T47D (cell line): ENCODE data around the gene OR5M10.
"Not testable (repeated sequence)": the region's sequence is repeated elsewhere in the genome, so short reads cannot be mapped to it uniquely, and the experiment has no call there.

ENCODE experiments used
- DNase-seq, 2 experiments: peaks; one replicate each; pipeline versions ENCODE4 v3.0.0 to v3.0.0-alpha.2; 2011 to 2012; ENCODE audit warnings: low read depth in 1 of 2, low spot score in 1 of 2
- JUND ChIP-seq: IDR thresholded peaks from 2 replicates; pipeline ENCODE4 v1.6.1; 2012; ENCODE audit warnings: low read depth
- in situ Hi-C: cut with HindIII; loops from 2 replicates; pipeline ENCODE4 v1.10.0; 2016; ENCODE audit warnings: low sequenced_read_pairs, low pct_unique_long_range_greater_than_20kb

The OR5M10 gene

DNA sequence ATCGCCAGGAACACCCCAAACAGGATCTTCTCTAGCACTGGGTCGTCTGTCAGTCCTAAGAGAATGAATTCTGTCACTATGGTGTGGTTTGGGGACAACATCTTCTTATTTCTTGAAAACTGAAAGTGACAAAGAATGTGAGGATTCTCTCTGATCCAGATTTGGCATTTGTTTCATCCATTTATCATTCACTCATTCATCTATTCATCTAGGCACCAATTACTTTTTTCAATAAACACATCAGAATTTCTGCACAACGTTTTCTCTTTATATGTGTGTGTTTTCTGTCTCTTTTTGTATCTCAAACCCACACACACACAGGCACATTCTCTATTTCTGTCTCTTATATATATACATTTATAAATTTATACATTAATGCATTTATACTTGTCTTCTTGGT, at the start of gene OR5M10:
Gene OR5M10, minus strand, starts transcription at position 101 of the 400 bp plus-strand sequence. Its CDS starts 0 bp downstream, at position 101.
- TF ChIP-seq JUND, result no peak
- in situ Hi-C loops, result no loop called here
- DNase-seq, result no peak

DNA sequence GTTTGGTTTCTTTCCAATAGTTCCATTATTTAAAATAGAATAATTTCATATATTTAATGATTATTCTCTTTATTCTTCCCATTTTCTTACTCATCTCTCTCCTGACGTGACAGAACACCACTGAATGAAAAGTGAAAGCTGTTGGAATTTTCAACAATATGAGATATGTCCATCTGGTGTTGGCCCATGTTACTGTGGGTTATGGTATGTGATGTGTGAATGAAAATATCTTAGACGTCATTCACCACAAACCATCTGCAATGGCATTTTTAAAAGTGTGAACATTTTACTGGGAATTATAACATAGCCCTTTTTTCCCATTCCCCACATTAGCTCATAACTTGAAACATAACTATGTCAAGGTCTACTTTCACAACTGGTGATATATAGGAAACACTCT, 48.4 kb upstream of the OR5M10 start:
- TF ChIP-seq JUND, result no peak
- DNase-seq, result no peak
- in situ Hi-C loops, result no loop called here

DNA sequence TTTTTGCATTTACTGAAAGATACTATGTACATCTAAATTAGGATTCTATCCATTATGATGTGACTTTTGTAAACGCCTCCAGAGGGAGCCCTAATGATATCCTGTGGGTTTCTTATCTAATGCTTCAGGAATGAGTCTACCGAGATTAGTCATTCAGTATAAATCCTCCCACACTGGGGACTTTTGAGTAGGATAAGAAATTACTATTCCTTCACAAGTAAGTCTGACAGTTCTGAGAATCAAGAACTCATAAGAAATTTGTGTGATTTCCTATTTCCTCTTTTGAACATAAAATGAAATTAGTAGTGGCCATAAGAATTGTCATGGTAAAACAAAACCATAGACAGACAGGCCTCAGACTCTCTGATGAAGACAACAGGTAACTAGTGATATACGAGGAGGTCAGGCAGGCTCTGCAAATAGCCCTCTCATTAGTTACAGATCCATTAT, 47.2 kb upstream of the OR5M10 start:
- TF ChIP-seq JUND, result no peak
- peak; percentile 16 to 64 for DNase-seq
- in situ Hi-C loops, result no loop called here

DNA sequence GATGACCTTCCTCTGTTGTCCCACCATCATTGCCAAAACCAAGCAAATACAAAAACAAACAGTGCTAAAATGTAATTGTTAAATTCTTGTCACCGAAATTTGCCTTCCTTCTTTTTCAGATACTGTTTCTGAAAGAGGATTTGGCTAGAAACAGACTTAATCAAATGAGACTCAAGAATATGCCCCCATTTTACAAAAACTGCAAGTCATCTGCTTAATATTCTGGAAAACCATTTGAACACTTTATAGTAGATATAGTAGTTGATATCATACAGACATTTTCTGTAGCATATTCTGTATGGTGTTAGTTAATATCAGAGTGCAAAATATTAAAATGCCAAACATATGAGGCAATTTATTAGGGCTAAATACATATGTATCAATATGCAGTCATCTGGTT, 33.7 kb upstream of the OR5M10 start:
- no peak for DNase-seq
- no peak for TF ChIP-seq JUND
- in situ Hi-C loops, result no loop called here

DNA sequence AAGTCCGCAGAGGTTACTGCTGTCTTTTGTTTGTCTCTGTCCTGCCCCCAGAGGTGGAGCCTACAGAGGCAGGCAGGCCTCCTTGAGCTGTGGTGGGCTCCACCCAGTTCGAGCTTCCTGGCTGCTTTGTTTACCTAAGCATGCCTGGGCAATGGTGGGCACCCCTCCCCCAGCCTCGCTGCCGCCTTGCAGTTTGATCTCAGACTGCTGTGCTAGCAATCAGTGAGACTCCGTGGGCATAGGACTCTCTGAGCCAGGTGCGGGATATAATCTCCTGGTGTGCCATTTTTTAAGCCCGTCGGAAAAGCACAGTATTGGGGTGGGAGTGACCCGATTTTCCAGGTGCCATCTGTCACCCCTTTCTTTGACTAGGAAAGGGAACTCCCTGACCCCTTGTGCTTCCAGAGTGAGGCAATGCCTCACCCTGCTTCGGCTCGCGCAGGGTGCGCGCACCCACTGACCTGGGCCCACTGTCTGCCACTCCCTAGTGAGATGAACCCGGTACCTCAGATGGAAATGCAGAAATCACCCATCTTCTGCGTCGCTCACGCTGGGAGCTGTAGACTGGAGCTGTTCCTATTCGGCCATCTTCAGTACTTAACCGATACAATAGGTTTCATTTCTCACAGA, 14.7 kb upstream of the OR5M10 start:
- in situ Hi-C loops, result not testable (repeated sequence)

DNA sequence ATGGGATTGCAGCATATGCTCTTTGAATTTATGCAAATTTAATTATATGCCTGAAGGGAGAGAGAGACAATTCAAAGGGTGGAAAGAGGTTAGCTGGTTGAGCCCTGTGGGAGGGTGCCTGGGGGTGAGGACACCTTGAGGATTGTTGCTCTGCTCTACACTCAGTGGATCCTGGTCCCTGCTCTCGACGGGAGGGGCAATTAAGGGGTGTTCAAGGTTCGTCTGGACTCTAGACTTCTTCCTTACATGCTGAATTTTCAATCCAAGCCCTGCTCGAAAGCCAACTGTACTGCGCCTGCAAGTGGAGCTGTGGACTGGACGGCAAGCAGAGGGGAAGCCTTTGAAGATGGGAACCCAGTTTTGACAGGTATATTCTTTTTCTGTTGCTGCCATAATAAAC, 18.9 kb downstream of the OR5M10 start:
- in situ Hi-C loops, result no loop called here
- peak in 1 of 2 experiments; percentile 16 for DNase-seq
- TF ChIP-seq JUND, result no peak

More for the DNA sequence above, 14.7 kb upstream of the OR5M10 start:
- not testable (repeated sequence) for DNase-seq

DNA sequence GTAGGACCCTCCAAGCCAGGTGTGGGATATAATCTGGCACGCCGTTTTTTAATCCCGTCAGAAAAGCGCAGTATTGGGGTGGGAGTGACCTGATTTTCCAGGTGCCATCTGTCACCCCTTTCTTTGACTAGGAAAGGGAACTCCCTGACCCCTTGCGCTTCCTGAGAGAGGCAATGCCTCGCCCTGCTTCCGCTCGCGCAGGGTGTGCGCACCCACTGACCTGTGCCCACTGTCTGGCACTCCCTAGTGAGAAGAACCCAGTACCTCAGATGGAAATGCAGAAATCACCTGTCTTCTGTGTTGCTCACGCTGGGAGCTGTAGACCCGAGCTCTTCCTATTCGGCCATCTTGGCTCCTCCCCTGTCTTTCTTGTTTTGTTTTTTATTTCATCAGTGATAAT, 22.8 kb downstream of the OR5M10 start:
- DNase-seq, result peak in 1 of 2 experiments; percentile 12
- in situ Hi-C loops, result not testable (repeated sequence)

DNA sequence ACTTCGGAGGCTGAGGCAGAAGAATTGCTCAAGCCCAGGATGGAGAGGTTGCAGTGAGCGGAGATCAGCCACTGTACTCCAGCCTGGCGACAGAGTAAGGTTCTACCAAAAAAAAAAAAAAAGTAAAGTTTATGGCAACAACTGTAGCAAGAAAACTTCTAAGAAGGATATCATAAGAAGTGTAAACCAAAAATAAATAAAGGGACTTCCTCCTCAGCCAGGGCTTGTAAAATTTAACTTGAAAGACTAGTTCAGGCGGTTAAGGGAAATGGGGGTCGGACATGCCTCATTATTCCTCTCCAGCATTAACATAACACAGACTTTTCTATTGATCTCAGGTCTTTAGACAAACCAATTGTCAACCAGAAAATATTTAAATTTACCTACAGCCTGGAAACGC, 32.0 kb downstream of the OR5M10 start:
- DNase-seq, result peak in 1 of 2 experiments; percentile 48
- no peak for TF ChIP-seq JUND
- in situ Hi-C loops, result no loop called here

DNA sequence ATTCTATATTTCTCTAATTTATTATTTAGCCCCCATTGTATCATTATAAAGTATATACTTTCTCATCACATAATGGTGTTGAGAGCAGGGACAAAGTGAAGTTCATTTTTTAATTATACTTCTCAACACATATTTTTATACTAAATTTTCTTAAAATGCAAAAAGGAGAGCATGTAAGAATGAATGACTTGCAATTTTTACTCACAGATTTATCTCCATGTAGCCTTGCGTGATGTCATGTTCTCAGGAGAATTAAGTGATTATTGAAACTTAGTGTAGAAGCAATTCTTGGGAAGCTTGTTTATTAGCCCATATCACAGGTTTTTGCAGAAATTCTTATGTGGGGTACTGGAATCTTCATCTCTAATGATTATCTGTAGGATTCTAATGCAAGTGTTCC, 33.8 kb downstream of the OR5M10 start:
- TF ChIP-seq JUND, result no peak
- in situ Hi-C loops, result no loop called here
- no peak for DNase-seq

DNA sequence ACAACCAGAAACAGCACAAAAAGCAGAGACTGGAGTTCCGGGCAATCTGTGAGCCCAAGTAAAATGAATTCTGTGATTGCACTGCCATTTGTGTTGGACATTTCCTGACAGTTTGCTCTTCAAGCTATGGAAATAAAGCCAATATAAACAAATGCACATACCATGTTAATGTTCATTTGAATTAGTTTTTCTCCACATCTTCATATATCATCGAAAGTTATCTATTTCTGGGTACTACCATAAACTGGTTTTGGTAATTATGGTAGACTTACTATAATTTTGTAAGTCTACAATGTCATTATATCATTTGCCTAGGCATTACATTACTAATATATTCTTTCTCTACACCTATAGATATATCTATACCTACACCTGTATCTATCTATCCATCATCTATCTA, 34.4 kb downstream of the OR5M10 start, which contains the start of gene OR5M11:
Gene OR5M11, minus strand, starts transcription at position 101 of the 400 bp plus-strand sequence. Its CDS starts 0 bp downstream, at position 101.
- no peak for TF ChIP-seq JUND
- in situ Hi-C loops, result no loop called here
- no peak for DNase-seq

DNA sequence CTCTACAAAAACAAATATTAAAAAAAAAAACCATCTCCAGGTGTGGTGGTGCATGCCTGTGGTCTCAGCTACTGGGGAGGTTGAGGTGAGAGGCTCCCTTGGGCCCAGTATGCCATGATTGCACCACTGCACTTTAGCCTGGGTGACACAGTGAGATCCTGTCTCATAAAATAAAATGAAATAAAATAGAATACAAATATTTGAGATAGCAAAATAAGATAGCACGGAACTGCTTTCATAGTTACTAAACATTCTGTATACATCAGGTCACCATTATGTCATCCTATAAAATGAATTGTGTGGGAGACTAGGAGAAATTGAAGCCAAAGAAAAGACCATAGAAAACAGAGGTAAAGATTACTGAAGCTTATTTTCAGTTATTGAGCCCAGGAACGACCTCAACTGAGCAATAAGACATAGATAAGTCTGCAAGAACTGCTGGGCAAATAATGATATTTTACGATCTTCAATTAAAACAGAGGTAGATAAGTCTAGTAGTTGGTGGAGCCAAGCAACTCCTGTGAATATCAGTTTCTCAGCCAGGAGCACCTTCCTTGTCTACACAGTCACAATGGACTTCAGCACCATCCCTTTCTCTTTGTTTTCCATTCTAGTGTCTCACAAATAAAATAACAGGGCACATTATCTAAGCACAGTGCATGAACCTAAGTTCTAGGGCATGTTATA, 44.3 kb downstream of the OR5M10 start:
- no peak for TF ChIP-seq JUND
- in situ Hi-C loops, result no loop called here
- DNase-seq, result no peak

DNA sequence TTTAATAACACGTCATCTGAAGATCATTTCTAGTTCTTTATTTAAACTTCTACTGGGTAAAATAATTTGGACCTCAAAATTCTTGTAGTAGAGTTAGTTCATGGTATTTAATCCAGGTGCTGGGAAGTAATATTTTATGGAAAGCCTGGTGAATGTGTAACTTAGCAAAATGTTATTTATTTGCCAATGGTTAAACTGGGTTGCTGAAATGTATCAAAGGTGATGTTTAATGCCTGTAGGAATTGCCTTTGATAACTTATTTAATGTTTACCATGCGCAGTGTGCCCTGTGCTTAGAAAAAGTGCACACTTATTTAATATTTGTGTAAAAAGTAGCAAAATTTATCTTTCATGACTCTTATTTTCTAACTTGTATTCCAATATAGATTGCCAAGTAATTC, 45.7 kb downstream of the OR5M10 start:
- no peak for TF ChIP-seq JUND
- no peak for DNase-seq
- in situ Hi-C loops, result no loop called here
